K562 (cell line): ENCODE measurements around the gene RALY. TPM values are rescaled to one million over a fixed set of nuclear protein-coding genes. Genes with fewer than 3 reads are reported as not detected.

ENCODE experiments used
- ASH1L ChIP-seq: fragments of 450-650 bp; IDR thresholded peaks from 2 replicates; pipeline ENCODE4 v1.6.1; 2018; ENCODE audit warnings: borderline replicate concordance, mild to moderate bottlenecking, low read depth; ENCODE audit not compliant: partially characterized antibody
- CEBPG ChIP-seq, 3 experiments: fragments of 200-800 bp in 1 of 3; sonication (Bioruptor generic) in 1 of 3; sonication (generic) in 1 of 3; formaldehyde crosslinking in 1 of 3; IDR thresholded peaks in 2 of 3; conservative IDR thresholded peaks in 1 of 3; 2 replicates each; pipeline versions ENCODE4 v1.6.1 to v1.8.0; 2016 to 2022; ENCODE audit warnings: missing compliant biosample characterization in 2 of 3, missing genetic modification characterization in 2 of 3, mild to moderate bottlenecking in 1 of 3, missing genetic modification reagents in 1 of 3
- CREB5 ChIP-seq: fragments of 250-450 bp; sonication (Bioruptor Pico); IDR thresholded peaks from 2 replicates; pipeline ENCODE4 v1.5.0; 2020; ENCODE audit warnings: mild to moderate bottlenecking
- DEAF1 ChIP-seq: fragments of 450-650 bp; formaldehyde crosslinking; IDR thresholded peaks from 2 replicates; pipeline ENCODE4 v1.4.0; 2020; ENCODE audit warnings: mild to moderate bottlenecking, moderate library complexity
- FOXA1 ChIP-seq: fragments of 450-650 bp; IDR thresholded peaks from 2 replicates; pipeline ENCODE4 v1.6.1; 2016; ENCODE audit warnings: mild to moderate bottlenecking, borderline replicate concordance
- HNRNPK ChIP-seq: fragments of 200-400 bp; formaldehyde crosslinking; IDR thresholded peaks from one replicate; pipeline ENCODE4 v1.6.1; 2018; ENCODE audit warnings: mild to moderate bottlenecking, low read depth, low read length; ENCODE audit not compliant: poor library complexity, severe bottlenecking
- MAZ ChIP-seq, 2 experiments: fragments of 450-650 bp in 1 of 2; sonication (generic) in 1 of 2; formaldehyde crosslinking; IDR thresholded peaks in 1 of 2; conservative IDR thresholded peaks in 1 of 2; 2 replicates each; pipeline versions ENCODE4 v1.4.0 to v1.5.0; 2020; ENCODE audit warnings: mild to moderate bottlenecking in 1 of 2, missing genetic modification reagents in 1 of 2
- MXD1 ChIP-seq: fragments of 250-450 bp; sonication (Bioruptor Pico); IDR thresholded peaks from 2 replicates; pipeline ENCODE4 v1.8.0; 2021; ENCODE audit warnings: borderline replicate concordance, mild to moderate bottlenecking, moderate library complexity; ENCODE audit not compliant: poor library complexity, severe bottlenecking
- SIX5 ChIP-seq, 2 experiments: IDR thresholded peaks; 2 replicates each; pipeline ENCODE4 v1.6.1; 2011; ENCODE audit warnings: low read length in 2 of 2, borderline replicate concordance in 1 of 2, low read depth in 1 of 2, mild to moderate bottlenecking in 1 of 2, moderate library complexity in 1 of 2; ENCODE audit not compliant: insufficient read depth in 1 of 2
- SRF ChIP-seq, 2 experiments: fragments of 250-450, 450-650 bp in 1 of 2; sonication (Bioruptor Pico) in 1 of 2; sonication (generic) in 1 of 2; formaldehyde crosslinking; IDR thresholded peaks; 2 replicates each; pipeline versions ENCODE4 v1.5.0 to v1.5.1; 2020 to 2022; ENCODE audit warnings: mild to moderate bottlenecking in 1 of 2, missing genetic modification reagents in 1 of 2
- TAF9B ChIP-seq: fragments of 450-650 bp; IDR thresholded peaks from 2 replicates; pipeline ENCODE4 v1.6.1; 2018; ENCODE audit warnings: mild to moderate bottlenecking; ENCODE audit not compliant: partially characterized antibody
- ZNF445 ChIP-seq: fragments of 250-450 bp; sonication (Bioruptor Pico); IDR thresholded peaks from 2 replicates; pipeline ENCODE4 v1.4.0; 2020; ENCODE audit warnings: low read depth, mild to moderate bottlenecking, moderate library complexity
- polyA plus RNA-seq, 8 experiments: library from polyadenylated mRNA; depleted of rRNA in 4 of 8; stranded (reverse) in 5 of 8; unstranded in 3 of 8; fragments of >200 nt; fragmentation: Nextera tagmentation in 2 of 8; fragmentation: Illumina TruSeq in 1 of 8; extraction: Ambion mirVana in 2 of 8; extraction: Trizol in 1 of 8; gene quantifications; 2 replicates each; pipeline versions ENCODE4 v1.2.1 to v1.2.3, GENCODE V29; 2011 to 2014; ENCODE audit warnings: inconsistent platforms in 1 of 8, missing spikeins in 1 of 8
- total RNA-seq, 7 experiments: library from RNA; depleted of rRNA in 6 of 7; stranded (reverse); fragments of >200 nt in 6 of 7; fragmentation: Illumina TruSeq in 2 of 7; extraction: Trizol in 2 of 7; gene quantifications; 2 replicates each; pipeline versions ENCODE4 v1.2.1 to v1.2.3, GENCODE V29; 2011 to 2021; ENCODE audit warnings: low replicate concordance in 1 of 7

Gene RALY
- total and polyA plus RNA-seq, 9 of the 15 experiments (the other 6 are each of a cell fraction or from before 2014, with no cell fraction given): 0.80 to 207 (median 128) TPM

GRCh38 chr20:34110745-34111641 is 117.3 kb downstream of the RALY start (continued):
- TF ChIP-seq MXD1 (CRISPR knock-in tag) (no peak), CEBPG (CRISPR knock-in tag; IDR thresholded peaks at IDR 0.05) (no peak), CEBPG (tag; conservative IDR thresholded peaks at IDR 0.05 in 1 of 2, IDR thresholded peaks at IDR 0.05 in 1 of 2) (peak; percentile 80 to 90), MAZ (CRISPR knock-in tag; conservative IDR thresholded peaks at IDR 0.05 in 1 of 2, IDR thresholded peaks at IDR 0.05 in 1 of 2) (no peak), TAF9B (no peak), DEAF1 (CRISPR knock-in tag) (no peak), ASH1L (no peak), SRF (CRISPR knock-in tag; IDR thresholded peaks at IDR 0.05) (0 out of 4 replicates have a peak, but pooled peaks of 1 of the 2 experiments have one; percentile 4), FOXA1 (no peak), CREB5 (CRISPR knock-in tag) (no peak), ZNF445 (CRISPR knock-in tag) (no peak), SIX5 (IDR thresholded peaks at IDR 0.05; ENCODE audit: borderline replicate concordance in 1 of 2, insufficient read depth in 1 of 2, low read depth in 1 of 2, low read length in 2 of 2) (no peak), HNRNPK (no peak)
